HEK293 (cell line): ENCODE measurements around the gene SLC30A10.

ENCODE experiments used
- CTCF ChIA-PET: fragments of 350-600 bp; formaldehyde crosslinking; extraction: SDS; loops from one replicate; lab custom pipeline; 2021; ENCODE audit warnings: antibody characterized with exemption; lab: Yijun Ruan, JAX
- POLR2A ChIA-PET: fragments of 300-600 bp; formaldehyde crosslinking; extraction: SDS; loops from one replicate; lab custom pipeline; 2020; ENCODE audit warnings: antibody characterized with exemption, inconsistent platforms; lab: Yijun Ruan, JAX
- H3K27ac ChIP-seq: fragments of 200-500 bp; sonication (Bioruptor generic); 2 replicates; pipeline ENCODE4 v1.5.1; 2014; ENCODE audit warnings: low read depth, low read length, control low read depth, inconsistent platforms; ENCODE audit errors: extremely low read depth
- H3K36me3 ChIP-seq, 2 experiments: fragments of 200-500 bp in 1 of 2; sonication (Bioruptor generic) in 1 of 2; 1 replicate in 1 of 2; 2 replicates in 1 of 2; pipeline ENCODE4 v1.5.1; 2014 to 2017; ENCODE audit warnings: inconsistent platforms in 2 of 2, low read length in 2 of 2; ENCODE audit not compliant: control insufficient read depth in 2 of 2, insufficient read depth in 1 of 2
- H3K4me1 ChIP-seq: fragments of 200-500 bp; sonication (Bioruptor generic); 2 replicates; pipeline ENCODE4 v1.5.1; 2014; ENCODE audit warnings: mild to moderate bottlenecking, low read length, inconsistent platforms; ENCODE audit not compliant: control insufficient read depth, insufficient read depth
- H3K4me3 ChIP-seq: 2 replicates; pipeline ENCODE4 v1.5.1; 2011; ENCODE audit warnings: low read depth, mild to moderate bottlenecking, control low read depth, low read length, moderate library complexity
- H3K9me3 ChIP-seq: fragments of 200-500 bp; sonication (Bioruptor generic); 2 replicates; pipeline ENCODE4 v1.5.1; 2014; ENCODE audit warnings: low read depth, low read length, inconsistent platforms; ENCODE audit not compliant: control insufficient read depth, insufficient read depth
- ELK4 ChIP-seq: IDR thresholded peaks from 2 replicates; pipeline ENCODE4 v1.6.1; 2011; ENCODE audit warnings: mild to moderate bottlenecking, low read depth, low read length, borderline replicate concordance
- KLF16 ChIP-seq: fragments of 450-650 bp; formaldehyde crosslinking; IDR thresholded peaks from 2 replicates; pipeline ENCODE4 v1.5.1; 2017; ENCODE audit warnings: missing biosample characterization, missing genetic modification characterization
- KLF9 ChIP-seq: fragments of 450-650 bp; formaldehyde crosslinking; IDR thresholded peaks from 2 replicates; pipeline ENCODE4 v1.5.1; 2016; ENCODE audit warnings: missing biosample characterization, missing genetic modification characterization, low read depth
- PRDM1 ChIP-seq: fragments of 450-650 bp; formaldehyde crosslinking; IDR thresholded peaks from 2 replicates; pipeline ENCODE4; 2016; ENCODE audit warnings: missing biosample characterization, missing genetic modification characterization
- SCRT1 ChIP-seq: fragments of 450-650 bp; formaldehyde crosslinking; IDR thresholded peaks from 2 replicates; pipeline ENCODE4 v1.5.1; 2016; ENCODE audit warnings: missing biosample characterization, missing genetic modification characterization, borderline replicate concordance
- SP7 ChIP-seq: fragments of 450-650 bp; formaldehyde crosslinking; IDR thresholded peaks from 2 replicates; pipeline ENCODE4 v1.5.1; 2016; ENCODE audit warnings: missing biosample characterization, missing genetic modification characterization
- TCF7L2 ChIP-seq: IDR thresholded peaks from 2 replicates; pipeline ENCODE4 v1.6.1; 2011; ENCODE audit warnings: low read depth, mild to moderate bottlenecking, inconsistent platforms, low read length, moderate library complexity, borderline replicate concordance
- ZBTB48 ChIP-seq: fragments of 450-650 bp; formaldehyde crosslinking; IDR thresholded peaks from 2 replicates; pipeline ENCODE4 v1.5.1; 2016; ENCODE audit warnings: missing biosample characterization, missing genetic modification characterization
- ZNF24 ChIP-seq: fragments of 450-650 bp; formaldehyde crosslinking; IDR thresholded peaks from 2 replicates; pipeline ENCODE4 v1.5.1; 2016; ENCODE audit warnings: missing biosample characterization, missing genetic modification characterization
- ZNF280C ChIP-seq: fragments of 450-650 bp; formaldehyde crosslinking; IDR thresholded peaks from 2 replicates; pipeline ENCODE4 v1.5.1; 2016; ENCODE audit warnings: missing biosample characterization, missing genetic modification characterization
- ZNF335 ChIP-seq: fragments of 450-650 bp; formaldehyde crosslinking; conservative IDR thresholded peaks from 2 replicates; pipeline ENCODE4 v1.5.1; 2016; ENCODE audit warnings: missing biosample characterization, missing genetic modification characterization
- ZNF341 ChIP-seq: fragments of 450-650 bp; formaldehyde crosslinking; IDR thresholded peaks from 2 replicates; pipeline ENCODE4; 2016; ENCODE audit warnings: low read depth, missing biosample characterization, missing genetic modification characterization
- ZNF362 ChIP-seq: fragments of 450-650 bp; formaldehyde crosslinking; IDR thresholded peaks from 2 replicates; pipeline ENCODE4 v1.5.1; 2016; ENCODE audit warnings: missing biosample characterization, missing genetic modification characterization
- ZNF366 ChIP-seq: fragments of 450-650 bp; formaldehyde crosslinking; conservative IDR thresholded peaks from 2 replicates; pipeline ENCODE4 v1.5.1; 2016; ENCODE audit warnings: missing biosample characterization, missing genetic modification characterization
- ZNF596 ChIP-seq: fragments of 450-650 bp; IDR thresholded peaks from 2 replicates; pipeline ENCODE4 v1.5.0; 2018; ENCODE audit warnings: missing biosample characterization, mild to moderate bottlenecking, missing genetic modification characterization, moderate library complexity
- ZNF610 ChIP-seq: fragments of 450-650 bp; formaldehyde crosslinking; IDR thresholded peaks from 2 replicates; pipeline ENCODE4 v1.5.1; 2016; ENCODE audit warnings: missing biosample characterization, missing genetic modification characterization, borderline replicate concordance
- ZNF629 ChIP-seq: fragments of 450-650 bp; formaldehyde crosslinking; IDR thresholded peaks from 2 replicates; pipeline ENCODE4 v1.5.1; 2017; ENCODE audit warnings: missing biosample characterization, missing genetic modification characterization
- ZNF660 ChIP-seq: fragments of 450-650 bp; IDR thresholded peaks from 2 replicates; pipeline ENCODE4 v1.5.1; 2018; ENCODE audit warnings: missing biosample characterization, mild to moderate bottlenecking, missing genetic modification characterization
- ZNF785 ChIP-seq: fragments of 450-650 bp; formaldehyde crosslinking; IDR thresholded peaks from 2 replicates; pipeline ENCODE4 v1.5.1; 2016; ENCODE audit warnings: missing biosample characterization, missing genetic modification characterization
- ZNF837 ChIP-seq: fragments of 450-650 bp; formaldehyde crosslinking; IDR thresholded peaks from 2 replicates; pipeline ENCODE4 v1.5.1; 2016; ENCODE audit warnings: missing biosample characterization, missing genetic modification characterization
- TF ChIP-seq, protein P1 (sequence below): fragments of 450-650 bp; IDR thresholded peaks from 2 replicates; pipeline ENCODE4 v1.5.1; 2018; ENCODE audit warnings: missing biosample characterization, missing genetic modification characterization
- TF ChIP-seq, protein P2 (sequence below): fragments of 450-650 bp; formaldehyde crosslinking; IDR thresholded peaks from 2 replicates; pipeline ENCODE4 v1.5.1; 2017; ENCODE audit warnings: missing biosample characterization, missing genetic modification characterization

Gene SLC30A10

GRCh38 chr1:219928791-219929118 is 398 bp upstream of the SLC30A10 start (continued):
- TF ChIP-seq, protein P1, sequence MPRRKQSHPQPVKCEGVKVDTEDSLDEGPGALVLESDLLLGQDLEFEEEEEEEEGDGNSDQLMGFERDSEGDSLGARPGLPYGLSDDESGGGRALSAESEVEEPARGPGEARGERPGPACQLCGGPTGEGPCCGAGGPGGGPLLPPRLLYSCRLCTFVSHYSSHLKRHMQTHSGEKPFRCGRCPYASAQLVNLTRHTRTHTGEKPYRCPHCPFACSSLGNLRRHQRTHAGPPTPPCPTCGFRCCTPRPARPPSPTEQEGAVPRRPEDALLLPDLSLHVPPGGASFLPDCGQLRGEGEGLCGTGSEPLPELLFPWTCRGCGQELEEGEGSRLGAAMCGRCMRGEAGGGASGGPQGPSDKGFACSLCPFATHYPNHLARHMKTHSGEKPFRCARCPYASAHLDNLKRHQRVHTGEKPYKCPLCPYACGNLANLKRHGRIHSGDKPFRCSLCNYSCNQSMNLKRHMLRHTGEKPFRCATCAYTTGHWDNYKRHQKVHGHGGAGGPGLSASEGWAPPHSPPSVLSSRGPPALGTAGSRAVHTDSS (tag by site-specific recombination), result no peak
- TF ChIP-seq KLF16 (tag by site-specific recombination) (peak; percentile 36; the same call in 1 of the 2 replicates), SP7 (tag by site-specific recombination) (0 out of 2 replicates have a peak, but pooled peaks have one; percentile 10), ZNF24 (tag by site-specific recombination) (0 out of 2 replicates have a peak, but pooled peaks have one; percentile 20), KLF9 (tag by site-specific recombination) (peak; percentile 67)

DNA sequence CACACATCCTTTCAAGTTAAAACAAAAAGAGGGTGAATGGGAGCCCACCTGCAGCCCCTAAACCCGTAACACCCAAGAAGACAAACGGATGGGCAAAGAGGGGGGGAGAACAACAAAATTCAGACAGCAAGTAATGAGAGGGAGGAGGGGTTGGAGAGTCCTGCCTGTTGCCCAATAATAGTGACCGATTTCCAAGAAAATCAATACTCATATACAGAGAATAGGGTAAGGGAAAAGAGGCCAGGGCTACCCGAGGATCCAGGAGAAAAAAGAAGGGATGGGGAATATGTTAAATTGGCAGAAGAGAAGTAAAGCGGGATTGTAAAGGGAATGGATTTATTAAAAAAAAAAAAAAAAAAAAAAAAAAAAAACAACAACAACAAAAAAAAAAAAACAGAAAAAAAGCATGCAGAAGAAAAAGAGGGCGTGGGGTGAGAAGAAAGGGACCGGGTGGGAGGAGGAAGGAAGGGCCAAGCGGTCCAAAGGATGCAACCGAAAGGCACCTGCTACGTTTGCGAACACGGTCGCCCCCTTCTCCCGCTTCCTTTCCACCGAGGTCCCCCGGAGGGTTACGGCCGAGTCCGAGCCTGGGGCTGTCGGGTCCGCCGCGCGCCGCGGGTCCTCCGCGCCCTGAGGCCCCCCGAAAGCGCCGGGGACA is 930 bp downstream of the SLC30A10 start:
- Histone ChIP-seq H3K9me3 (no peaks in the 10 kb centered on the region), H3K36me3 (no peaks in the 10 kb centered on the region), H3K4me1 (no peaks in the 10 kb centered on the region), H3K4me3 (peak overlapping the region; percentile 52), H3K27ac (peak overlapping the region; percentile 35; the same call in 1 of the 2 replicates)
- POLR2A ChIA-PET, result no interaction called here
- TF ChIP-seq TCF7L2 (no peak), ZNF362 (peak; percentile 89), ZNF335 (tag by site-specific recombination) (peak; percentile 92), ZNF610 (tag by site-specific recombination) (no peak), ZNF341 (tag by site-specific recombination) (peak; percentile 85), ELK4 (no peak), SCRT1 (tag by site-specific recombination) (peak; percentile 38; the same call in 1 of the 2 replicates), ZBTB48 (tag by site-specific recombination) (peak; percentile 23; the same call in 1 of the 2 replicates), ZNF366 (tag by site-specific recombination) (peak; percentile 10; the same call in 1 of the 2 replicates)
- TF ChIP-seq, protein P2, sequence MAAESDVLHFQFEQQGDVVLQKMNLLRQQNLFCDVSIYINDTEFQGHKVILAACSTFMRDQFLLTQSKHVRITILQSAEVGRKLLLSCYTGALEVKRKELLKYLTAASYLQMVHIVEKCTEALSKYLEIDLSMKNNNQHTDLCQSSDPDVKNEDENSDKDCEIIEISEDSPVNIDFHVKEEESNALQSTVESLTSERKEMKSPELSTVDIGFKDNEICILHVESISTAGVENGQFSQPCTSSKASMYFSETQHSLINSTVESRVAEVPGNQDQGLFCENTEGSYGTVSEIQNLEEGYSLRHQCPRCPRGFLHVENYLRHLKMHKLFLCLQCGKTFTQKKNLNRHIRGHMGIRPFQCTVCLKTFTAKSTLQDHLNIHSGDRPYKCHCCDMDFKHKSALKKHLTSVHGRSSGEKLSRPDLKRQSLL (tag by site-specific recombination), result no peak
- CTCF ChIA-PET, result interaction anchor here (0.7 kb wide), 2 partner anchors 46 to 184 kb away, joined by 3 to 6 read pairs; no protein-coding TSS in a partner anchor

DNA sequence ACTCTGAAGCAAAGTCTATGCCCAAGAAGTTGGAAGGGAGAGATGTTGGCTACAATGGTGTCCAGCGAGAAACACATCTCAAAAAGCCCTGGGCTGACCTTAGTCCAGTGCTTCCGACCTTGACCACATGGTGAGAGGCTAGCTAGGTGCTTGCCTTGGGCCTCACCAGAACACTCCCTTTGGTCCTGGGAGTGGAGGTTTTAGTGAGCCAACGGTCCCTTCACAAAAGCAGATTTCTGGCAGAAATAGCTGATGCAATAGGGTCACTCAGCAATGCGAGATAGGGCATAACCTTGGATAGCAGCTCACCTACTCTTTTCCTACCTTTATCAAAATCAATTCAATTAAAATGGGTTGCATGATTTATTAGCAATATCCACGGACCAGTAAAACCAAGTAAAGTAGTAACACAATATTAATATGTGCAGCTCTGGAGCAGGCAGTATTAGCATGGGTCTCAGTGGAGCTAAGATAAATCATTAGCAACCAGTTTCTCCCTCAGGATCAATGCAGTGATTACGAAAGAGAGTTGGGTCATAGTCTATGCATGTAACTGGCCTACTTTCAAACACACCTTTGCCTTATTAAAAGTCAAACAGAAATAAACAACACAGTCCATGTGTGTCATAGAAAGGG is 1.9 kb downstream of the SLC30A10 start:
- ChIA-PET CTCF (interaction anchor here (0.6 to 1.1 kb wide), 3 partner anchors 22 to 194 kb away, joined by 3 to 4 read pairs (median 3); no protein-coding TSS in a partner anchor), POLR2A (no interaction called here)
- Histone ChIP-seq H3K27ac (no peak overlapping the region), H3K9me3 (no peaks in the 10 kb centered on the region), H3K4me1 (no peaks in the 10 kb centered on the region), H3K36me3 (no peaks in the 10 kb centered on the region), H3K4me3 (no peak overlapping the region)
- TF ChIP-seq ZNF660 (0 out of 2 replicates have a peak, but pooled peaks have one; percentile 19), ZNF366 (tag by site-specific recombination) (no peak), PRDM1 (tag by site-specific recombination) (no peak), ELK4 (no peak), ZNF785 (tag by site-specific recombination) (no peak), ZNF629 (tag by site-specific recombination) (no peak), ZNF280C (tag by site-specific recombination) (no peak), ZNF596 (tag by site-specific recombination) (no peak), ZBTB48 (tag by site-specific recombination) (peak; percentile 58; the same call in 1 of the 2 replicates), ZNF837 (tag by site-specific recombination) (no peak), ZNF341 (tag by site-specific recombination) (no peak)
